Measurements from ENCODE around the gene PXDC1.

GRCh38 chr6:3777730-3778461, 26.4 kb upstream of the PXDC1 start:
- TF ChIP-seq CTCF (IDR thresholded peaks at IDR 0.05) (no peak), POLR2A (IDR thresholded peaks at IDR 0.05) (no peak), POLR2AphosphoS5 (IDR thresholded peaks at IDR 0.05) (no peak)
